GM19397 (cell line): ENCODE data around the gene PHF10.
"Not testable (repeated sequence)": the region's sequence is repeated elsewhere in the genome, so short reads cannot be mapped to it uniquely, and the experiment has no call there.

Source experiments
- ATAC-seq: cut with Tn5 transposase; IDR thresholded peaks from one replicate; pipeline ENCODE4 v1.9.1; 2021; ENCODE audit warnings: mild to moderate bottlenecking, moderate library complexity; ENCODE audit not compliant: unreplicated experiment

The PHF10 gene

DNA sequence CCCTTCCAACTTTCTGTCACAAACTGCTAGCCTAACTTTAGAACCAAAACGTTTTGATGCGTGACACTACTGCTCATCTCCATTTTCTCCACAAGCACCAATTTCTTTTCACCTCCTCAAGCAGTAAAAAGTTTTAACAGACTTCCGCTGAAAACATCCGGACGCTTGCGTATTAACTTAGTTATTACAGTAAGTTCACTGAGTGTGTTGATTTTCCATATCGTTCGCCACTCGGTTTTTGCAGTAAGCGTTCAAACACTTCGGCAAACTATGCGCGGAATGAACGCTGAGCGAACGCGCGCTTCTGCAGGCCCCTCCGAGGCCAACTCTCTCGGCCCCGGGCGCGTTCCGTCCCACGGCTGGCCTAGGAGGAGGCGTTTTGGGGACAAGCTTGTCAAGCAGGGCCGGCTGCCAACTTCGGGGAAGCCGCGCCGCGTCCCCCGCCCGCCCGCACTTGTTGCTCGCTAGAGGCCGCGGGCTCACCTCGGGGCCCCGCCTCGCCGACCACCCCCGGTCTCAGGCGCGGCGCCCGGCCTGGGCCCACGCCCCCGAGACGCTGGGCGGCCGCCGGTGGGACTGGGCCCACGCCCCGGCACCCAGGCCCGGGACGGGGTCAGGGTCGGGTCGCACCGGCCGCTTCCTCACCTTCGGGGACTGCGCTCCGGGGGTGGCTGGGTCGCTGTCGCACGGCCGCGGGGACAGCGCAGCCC lies 945 bp downstream of the PHF10 start:
- peak; percentile 36 for ATAC-seq

DNA sequence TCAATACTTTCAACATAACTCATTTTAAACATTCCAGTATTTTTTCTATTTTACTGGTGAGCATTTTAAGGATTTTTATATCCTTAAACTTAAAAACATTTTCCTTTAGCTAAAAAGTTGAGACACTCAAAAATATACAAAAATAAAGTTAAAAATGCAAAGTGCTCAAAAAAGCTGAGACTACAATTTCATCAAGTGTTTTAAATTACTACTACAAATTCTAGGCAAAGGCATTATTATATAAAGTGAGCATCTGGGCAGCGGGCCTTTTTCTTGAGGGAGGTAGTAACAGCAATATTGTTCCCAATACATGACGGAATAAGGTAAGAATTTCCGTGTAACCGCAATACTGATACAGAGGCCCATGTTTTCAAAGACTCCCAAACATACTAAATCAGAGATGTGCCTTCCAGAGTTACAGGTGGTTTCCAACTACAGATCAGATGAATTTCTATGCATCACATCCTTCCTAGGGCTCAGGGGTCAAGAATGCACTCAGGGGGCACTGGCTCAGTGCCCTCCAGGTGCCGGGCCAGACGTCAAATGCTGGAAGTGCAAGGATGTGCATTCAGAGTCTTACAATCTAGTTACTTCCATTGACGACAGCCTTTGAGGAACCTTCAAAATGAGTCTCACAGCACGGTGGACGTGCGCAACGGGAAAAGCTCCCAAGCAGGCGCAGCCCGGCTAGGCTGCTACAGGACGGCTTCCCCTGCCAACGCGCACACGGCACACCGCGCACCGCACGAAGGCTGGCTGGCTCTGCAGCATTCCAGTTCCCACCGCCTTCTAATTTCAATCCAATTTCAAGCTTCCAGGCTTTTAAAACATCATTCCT lies 1.7 kb downstream of the PHF10 start:
- ATAC-seq = no peak

- ATAC-seq = no peak
Observed at GRCh38 chr6:169720207-169720855, 4.0 kb downstream of the PHF10 start.

DNA sequence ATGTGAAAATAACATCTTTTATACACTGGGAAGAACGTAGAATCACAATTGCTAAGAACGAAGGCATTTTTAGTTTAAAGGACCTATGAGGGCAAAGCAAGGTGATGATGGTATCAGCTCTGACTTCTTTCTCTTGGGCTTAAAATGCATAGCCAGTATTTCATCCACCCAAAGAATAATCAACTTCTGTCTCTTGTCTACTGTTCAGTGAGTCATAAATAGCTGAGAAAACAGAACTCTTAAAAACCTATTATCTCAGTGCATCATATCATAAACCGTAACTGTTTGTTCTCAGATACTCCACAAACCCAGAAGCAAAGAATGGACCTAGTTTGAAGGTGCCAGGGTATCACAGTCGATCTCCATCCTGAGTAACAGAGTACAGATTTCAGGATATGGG lies 5.2 kb downstream of the PHF10 start:
- ATAC-seq = no peak

- no peak for ATAC-seq
Observed at GRCh38 chr6:169714595-169714994, 9.7 kb downstream of the PHF10 start.

GRCh38 chr6:169714178-169714577 lies 10.1 kb downstream of the PHF10 start:
- ATAC-seq = no peak

GRCh38 chr6:169710009-169710408 lies 14.3 kb downstream of the PHF10 start:
- ATAC-seq = no peak

GRCh38 chr6:169709293-169709692 lies 15.0 kb downstream of the PHF10 start:
- ATAC-seq = no peak

- ATAC-seq = no peak
Observed at GRCh38 chr6:169707772-169708171, 16.5 kb downstream of the PHF10 start.

DNA sequence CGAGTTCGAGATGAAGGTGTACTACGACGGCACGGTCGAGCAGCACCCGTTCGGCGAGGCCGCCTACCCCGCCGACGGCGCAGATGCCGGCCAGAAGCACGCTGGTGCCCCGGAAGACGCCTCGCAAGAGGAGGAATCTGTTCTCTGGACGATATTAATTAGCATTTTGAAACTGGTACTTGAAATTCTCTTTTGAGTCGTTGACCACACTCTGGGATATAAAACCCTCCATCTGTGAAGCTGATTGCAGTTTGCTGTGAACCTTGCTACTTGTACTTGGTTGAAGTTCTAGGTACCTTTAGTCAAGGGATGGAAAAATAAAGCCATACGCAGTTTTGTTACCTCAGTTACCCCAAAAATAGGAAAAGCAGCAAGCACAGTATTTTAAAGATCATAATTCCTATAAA lies 21.5 kb downstream of the PHF10 start:
- ATAC-seq = peak; percentile 4

DNA sequence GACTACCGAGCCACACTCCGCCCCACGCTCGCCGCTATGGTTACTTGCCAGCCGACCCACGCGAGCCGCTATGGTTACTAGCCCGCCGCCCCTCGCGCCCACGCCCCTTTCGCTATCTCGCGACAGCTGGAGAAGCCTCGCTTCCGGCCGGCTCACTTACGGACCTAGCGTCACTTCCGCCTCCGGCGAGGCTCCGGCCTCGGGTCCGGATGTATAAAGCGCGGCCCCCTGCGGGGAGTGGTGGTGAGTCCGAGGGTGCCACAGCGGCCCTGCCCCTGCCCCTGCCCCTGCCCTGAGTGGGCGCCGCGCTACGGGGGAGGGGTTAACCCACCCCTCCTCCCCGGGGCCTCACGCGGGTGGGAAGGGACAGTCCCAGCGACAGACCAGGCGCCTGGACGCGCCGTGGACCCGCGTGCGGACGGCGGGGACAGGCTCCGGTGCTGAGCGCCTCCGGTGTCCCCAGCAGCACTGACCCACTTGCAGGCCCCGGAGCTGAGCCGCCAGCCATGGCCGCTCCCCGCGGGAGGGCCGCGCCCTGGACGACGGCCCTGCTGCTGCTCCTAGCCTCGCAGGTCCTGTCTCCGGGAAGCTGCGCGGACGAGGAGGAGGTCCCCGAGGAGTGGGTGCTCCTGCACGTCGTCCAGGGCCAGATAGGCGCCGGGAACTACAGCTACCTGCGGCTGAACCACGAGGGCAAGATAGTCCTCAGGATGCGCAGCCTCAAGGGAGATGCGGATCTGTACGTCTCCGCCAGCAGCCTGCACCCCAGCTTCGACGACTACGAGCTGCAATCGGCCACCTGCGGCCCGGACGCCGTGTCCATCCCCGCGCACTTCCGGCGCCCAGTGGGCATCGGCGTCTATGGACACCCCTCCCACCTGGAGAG lies 22.1 kb downstream of the PHF10 start, which contains the start of the genes C6orf120 and WDR27:
TSS of gene C6orf120 (plus strand) at position 173 of the 886 bp plus-strand sequence. CDS start at position 507, 334 bp downstream.
TSS of gene WDR27 (minus strand) at position 76 of the 886 bp plus-strand sequence. CDS start 13,024 bp downstream, outside the sequence.
- ATAC-seq = peak; percentile 94

DNA sequence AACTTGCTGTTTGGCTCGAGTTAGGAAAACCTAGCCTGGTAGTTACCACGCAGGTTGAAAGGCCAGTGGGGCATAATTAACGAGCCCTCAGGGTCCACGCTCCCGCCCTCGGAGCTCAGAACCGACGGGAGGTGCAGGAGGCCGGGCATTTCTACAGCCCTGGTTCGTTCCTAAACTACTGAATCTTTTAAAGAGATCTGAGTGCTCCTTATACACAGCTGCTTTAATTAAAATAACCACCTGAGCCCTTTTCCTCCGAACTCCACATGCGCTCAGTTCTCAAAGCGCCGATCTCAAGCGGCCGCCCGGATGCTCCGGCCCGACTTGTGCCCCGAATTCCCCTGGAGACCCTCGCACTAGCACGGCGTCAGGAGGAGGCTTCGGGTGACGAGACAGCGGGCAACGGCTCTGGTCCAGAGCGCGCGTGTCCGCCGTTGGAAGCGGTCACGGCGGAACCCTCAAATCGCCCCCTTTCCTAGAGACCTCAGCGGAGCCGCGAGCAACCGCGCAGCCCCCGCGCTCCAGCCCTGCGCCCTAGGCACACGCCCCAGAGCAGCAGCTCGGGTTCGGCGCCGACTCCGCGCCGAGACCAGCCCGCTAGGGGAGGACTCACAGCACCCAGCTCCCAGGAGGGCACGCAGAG lies 22.9 kb downstream of the PHF10 start:
- ATAC-seq = no peak

GRCh38 chr6:169700296-169700695 lies 24.0 kb downstream of the PHF10 start:
- no peak for ATAC-seq

GRCh38 chr6:169697115-169697514 lies 27.2 kb downstream of the PHF10 start:
- ATAC-seq = not testable (repeated sequence)

- ATAC-seq = no peak
Observed at GRCh38 chr6:169695131-169695530, 29.2 kb downstream of the PHF10 start.

- no peak for ATAC-seq
Observed at GRCh38 chr6:169692516-169692915, 31.8 kb downstream of the PHF10 start.

- no peak for ATAC-seq
Observed at GRCh38 chr6:169691260-169691659, 33.0 kb downstream of the PHF10 start.

GRCh38 chr6:169689287-169689686 lies 35.0 kb downstream of the PHF10 start:
- no peak for ATAC-seq

DNA sequence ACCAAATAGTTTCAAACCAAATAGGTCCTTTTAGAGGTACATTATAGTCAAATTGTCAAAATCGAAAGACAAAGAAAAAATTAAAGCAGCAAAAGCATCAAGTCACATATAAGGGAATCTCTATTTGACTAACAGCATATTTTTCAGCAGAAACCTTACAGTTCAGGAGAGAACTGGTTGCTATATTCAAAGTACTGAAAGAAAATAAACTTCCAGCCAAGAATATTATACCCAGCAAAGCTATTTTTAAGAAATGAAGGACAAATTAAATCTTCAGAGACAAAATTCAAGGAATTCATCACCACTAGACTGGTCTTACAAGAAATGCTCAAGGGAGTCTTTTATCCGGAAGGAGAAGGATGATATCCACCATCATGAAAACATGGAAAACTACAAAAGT lies 38.4 kb downstream of the PHF10 start:
- ATAC-seq = no peak

DNA sequence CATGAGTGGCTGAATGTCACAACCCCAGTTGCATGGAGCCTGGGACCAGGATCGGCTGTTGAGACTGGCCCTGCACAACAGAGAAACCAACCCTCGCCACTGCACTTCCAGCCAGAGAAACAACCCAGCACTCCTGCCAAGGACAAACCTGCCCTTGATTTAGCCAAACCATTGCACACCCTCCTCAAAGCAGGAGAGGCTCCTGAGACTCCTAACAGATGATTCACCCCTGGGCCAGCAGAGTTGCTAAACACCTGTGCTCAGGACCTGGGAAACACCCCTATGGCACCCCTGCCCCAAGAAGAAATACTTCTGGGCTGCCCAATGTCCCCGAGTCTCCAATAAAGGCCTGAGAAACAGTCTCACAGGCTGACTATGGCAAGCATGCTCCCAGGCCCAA lies 40.2 kb downstream of the PHF10 start:
- ATAC-seq = no peak
